PFSK-1 (cell line): ENCODE results near the gene BCL2.

ENCODE experiments used
- FOXP2 ChIP-seq: optimal IDR thresholded peaks from 2 replicates; pipeline ENCODE3; 2011; ENCODE audit warnings: borderline replicate concordance, control low read depth, inconsistent platforms; ENCODE audit not compliant: insufficient read depth; ENCODE audit errors: extremely low read length, extremely low read depth
- POLR2AphosphoS5 ChIP-seq: IDR thresholded peaks from 2 replicates; pipeline ENCODE4 v1.6.1; 2012; ENCODE audit warnings: low read depth, mild to moderate bottlenecking, control low read depth, low read length, moderate library complexity
- REST ChIP-seq, 2 experiments: IDR thresholded peaks; 2 replicates each; pipeline versions ENCODE4 v1.6.1 to v1.8.0; 2011 to 2012; ENCODE audit warnings: low read depth in 2 of 2, low read length in 2 of 2, control low read depth in 1 of 2, inconsistent platforms in 1 of 2, mild to moderate bottlenecking in 1 of 2, moderate library complexity in 1 of 2; ENCODE audit not compliant: insufficient read depth in 1 of 2
- SIN3A ChIP-seq: IDR thresholded peaks from 2 replicates; pipeline ENCODE4 v1.6.1; 2012; ENCODE audit warnings: mild to moderate bottlenecking, low read length, moderate library complexity, borderline replicate concordance; ENCODE audit not compliant: insufficient read depth
- TAF1 ChIP-seq: IDR thresholded peaks from 2 replicates; pipeline ENCODE4 v1.6.1; 2012; ENCODE audit warnings: low read length, control low read depth, borderline replicate concordance; ENCODE audit not compliant: insufficient read depth

The BCL2 gene

GRCh38 chr18:63238693-63239075 lies 80.9 kb downstream of the BCL2 start:
- TF ChIP-seq FOXP2 (no peak), TAF1 (no peak), REST (IDR thresholded peaks at IDR 0.05; ENCODE audit: insufficient read depth in 1 of 2, low read depth in 2 of 2, low read length in 2 of 2) (no peak), POLR2AphosphoS5 (no peak)

GRCh38 chr18:63237881-63238692 lies 81.5 kb downstream of the BCL2 start:
- TF ChIP-seq SIN3A (no peak), REST (IDR thresholded peaks at IDR 0.05; ENCODE audit: insufficient read depth in 1 of 2, low read depth in 2 of 2, low read length in 2 of 2) (no peak), TAF1 (no peak)

GRCh38 chr18:63236921-63237846 lies 82.4 kb downstream of the BCL2 start:
- no peak for TF ChIP-seq TAF1
- peak; percentile 46 for TF ChIP-seq FOXP2

GRCh38 chr18:63236406-63236805 lies 83.2 kb downstream of the BCL2 start:
- TF ChIP-seq REST (IDR thresholded peaks at IDR 0.05; ENCODE audit: insufficient read depth in 1 of 2, low read depth in 2 of 2, low read length in 2 of 2) (no peak), FOXP2 (no peak), POLR2AphosphoS5 (no peak)

GRCh38 chr18:63234841-63235240 lies 84.7 kb downstream of the BCL2 start:
- TF ChIP-seq SIN3A (no peak), POLR2AphosphoS5 (no peak), REST (IDR thresholded peaks at IDR 0.05; ENCODE audit: insufficient read depth in 1 of 2, low read depth in 2 of 2, low read length in 2 of 2) (no peak), FOXP2 (no peak), TAF1 (no peak)
